ENCODE measurements around the gene RPL38. TPM values are rescaled to one million over a fixed set of nuclear protein-coding genes. Genes with fewer than 3 reads are reported as not detected.

Gene RPL38
- total and polyA plus RNA-seq, 2 donors (not counting 1 experiment from before 2014, with no cell fraction given): 722 to 1,550 TPM

DNA sequence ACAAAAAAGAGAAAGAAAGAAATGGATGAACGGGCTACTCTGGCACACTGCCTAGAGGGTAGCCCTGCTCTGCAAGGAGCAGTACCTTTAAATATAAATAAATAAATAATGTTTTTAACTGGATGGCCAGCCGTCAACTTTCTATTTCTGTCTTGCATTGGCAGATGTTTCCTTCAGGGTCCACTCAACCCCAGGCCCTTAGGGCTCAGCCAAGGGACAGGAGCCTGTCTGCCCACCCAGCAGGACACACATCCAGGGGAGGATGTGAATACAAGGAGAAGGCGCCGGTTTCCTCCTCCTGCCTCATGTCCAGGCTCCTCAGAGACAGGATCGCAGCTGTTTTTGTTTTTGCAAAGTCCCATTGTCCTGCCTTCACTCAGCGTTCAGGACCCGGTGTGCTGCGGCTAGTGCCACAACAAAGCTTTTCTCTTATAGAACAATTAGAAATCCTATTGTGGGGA lies 32.5 kb downstream of the RPL38 start:
- WGBS (ENCODE audit: insufficient coverage): 92% methylated on average over 2 of the region's 8 CpGs
- Histone ChIP-seq H3K27me3 (replicated peaks in 1 of 4; ENCODE audit: control extremely low read depth in 1 of 4, control insufficient read depth in 3 of 4, insufficient read depth in 4 of 4, low read length in 3 of 4) (no peaks in the 10 kb centered on the region), H4K20me1 (ENCODE audit: control insufficient read depth, insufficient read depth, low read length, poor library complexity, severe bottlenecking) (no peaks in the 10 kb centered on the region), H3K4me1 (ENCODE audit: control insufficient read depth in 2 of 2, insufficient read depth in 2 of 2, low read length in 2 of 2) (peaks cover 12 to 17% of the 10 kb centered on the region in 2 donors), H3K4me3 (ENCODE audit: control extremely low read depth in 1 of 5, extremely low read depth in 1 of 5, insufficient read depth in 1 of 5, low read depth in 2 of 5, low read length in 4 of 5) (no peak overlapping the region), H3K36me3 (replicated peaks in 1 of 2; ENCODE audit: control extremely low read depth in 1 of 2, control insufficient read depth in 1 of 2, extremely low read depth in 1 of 2, insufficient read depth in 2 of 2, low read length in 1 of 2) (no peaks in the 10 kb centered on the region), H3K9ac (ENCODE audit: low read length) (no peak overlapping the region), H3K4me2 (replicated peaks; ENCODE audit: low read depth, low read length, poor library complexity, severe bottlenecking) (no peak overlapping the region), H3K79me2 (ENCODE audit: control insufficient read depth, insufficient read depth, low read length) (no peaks in the 10 kb centered on the region), H3K9me3 (ENCODE audit: control extremely low read depth in 1 of 3, control insufficient read depth in 2 of 3, insufficient read depth in 1 of 3, low read length in 2 of 3) (no peaks in the 10 kb centered on the region), H3K27ac (ENCODE audit: low read length in 2 of 2) (no peak overlapping the region), H2AFZ (ENCODE audit: insufficient read depth, low read depth, low read length, poor library complexity, severe bottlenecking) (no peak overlapping the region)
- TF ChIP-seq, protein P1, sequence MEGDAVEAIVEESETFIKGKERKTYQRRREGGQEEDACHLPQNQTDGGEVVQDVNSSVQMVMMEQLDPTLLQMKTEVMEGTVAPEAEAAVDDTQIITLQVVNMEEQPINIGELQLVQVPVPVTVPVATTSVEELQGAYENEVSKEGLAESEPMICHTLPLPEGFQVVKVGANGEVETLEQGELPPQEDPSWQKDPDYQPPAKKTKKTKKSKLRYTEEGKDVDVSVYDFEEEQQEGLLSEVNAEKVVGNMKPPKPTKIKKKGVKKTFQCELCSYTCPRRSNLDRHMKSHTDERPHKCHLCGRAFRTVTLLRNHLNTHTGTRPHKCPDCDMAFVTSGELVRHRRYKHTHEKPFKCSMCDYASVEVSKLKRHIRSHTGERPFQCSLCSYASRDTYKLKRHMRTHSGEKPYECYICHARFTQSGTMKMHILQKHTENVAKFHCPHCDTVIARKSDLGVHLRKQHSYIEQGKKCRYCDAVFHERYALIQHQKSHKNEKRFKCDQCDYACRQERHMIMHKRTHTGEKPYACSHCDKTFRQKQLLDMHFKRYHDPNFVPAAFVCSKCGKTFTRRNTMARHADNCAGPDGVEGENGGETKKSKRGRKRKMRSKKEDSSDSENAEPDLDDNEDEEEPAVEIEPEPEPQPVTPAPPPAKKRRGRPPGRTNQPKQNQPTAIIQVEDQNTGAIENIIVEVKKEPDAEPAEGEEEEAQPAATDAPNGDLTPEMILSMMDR (IDR thresholded peaks at IDR 0.05): no peak
- TF ChIP-seq EZH2 (IDR thresholded peaks at IDR 0.05; ENCODE audit: borderline replicate concordance, insufficient read depth, low read depth, low read length, poor library complexity, severe bottlenecking): no peak
- H3K4me1 Mint-ChIP-seq: peaks cover 15% of the 10 kb centered on the region
- intact Hi-C loops (cut with micrococcal nuclease): loop anchor here (2.0 kb wide), 1 partner anchor 23 kb away; the partner anchor contains the start of gene TTYH2
- no peak for DNase-seq
- ChIA-PET POLR2A (no interaction called here), CTCF (no interaction called here)
- H3K27ac Mint-ChIP-seq: no peak overlapping the region
- no peaks in the 10 kb centered on the region for H3K9me3 Mint-ChIP-seq (ENCODE audit: insufficient read depth)
- ATAC-seq (ENCODE audit: low read depth): no peak
- no peak overlapping the region for H3K4me3 Mint-ChIP-seq
- H3K27me3 Mint-ChIP-seq: no peaks in the 10 kb centered on the region

GRCh38 chr17:74237321-74237720 lies 33.8 kb downstream of the RPL38 start:
- WGBS (ENCODE audit: insufficient coverage): 96% methylated on average over 10 of the region's 12 CpGs
- ChIA-PET CTCF (no interaction called here), POLR2A (no interaction called here)
- no peak for TF ChIP-seq EZH2 (IDR thresholded peaks at IDR 0.05; ENCODE audit: borderline replicate concordance, insufficient read depth, low read depth, low read length, poor library complexity, severe bottlenecking)
- TF ChIP-seq, protein P1 (IDR thresholded peaks at IDR 0.05): no peak
- no peak overlapping the region for H3K27ac ChIP-seq (ENCODE audit: low read length in 2 of 2)
- peaks cover 12 to 17% of the 10 kb centered on the region in 2 donors for H3K4me1 ChIP-seq (ENCODE audit: control insufficient read depth in 2 of 2, insufficient read depth in 2 of 2, low read length in 2 of 2)
- no peaks in the 10 kb centered on the region for H3K27me3 ChIP-seq (replicated peaks in 1 of 4; ENCODE audit: control extremely low read depth in 1 of 4, control insufficient read depth in 3 of 4, insufficient read depth in 4 of 4, low read length in 3 of 4)
- no peak overlapping the region for H2AFZ ChIP-seq (ENCODE audit: insufficient read depth, low read depth, low read length, poor library complexity, severe bottlenecking)
- no peaks in the 10 kb centered on the region for H4K20me1 ChIP-seq (ENCODE audit: control insufficient read depth, insufficient read depth, low read length, poor library complexity, severe bottlenecking)
- DNase-seq: no peak
- no peaks in the 10 kb centered on the region for H3K79me2 ChIP-seq (ENCODE audit: control insufficient read depth, insufficient read depth, low read length)
- no peaks in the 10 kb centered on the region for H3K36me3 ChIP-seq (replicated peaks in 1 of 2; ENCODE audit: control extremely low read depth in 1 of 2, control insufficient read depth in 1 of 2, extremely low read depth in 1 of 2, insufficient read depth in 2 of 2, low read length in 1 of 2)
- H3K9ac ChIP-seq (ENCODE audit: low read length): no peak overlapping the region
- no peak overlapping the region for H3K4me2 ChIP-seq (replicated peaks; ENCODE audit: low read depth, low read length, poor library complexity, severe bottlenecking)
- H3K9me3 ChIP-seq (ENCODE audit: control extremely low read depth in 1 of 3, control insufficient read depth in 2 of 3, insufficient read depth in 1 of 3, low read length in 2 of 3): no peaks in the 10 kb centered on the region
- Mint-ChIP-seq H3K27me3 (no peaks in the 10 kb centered on the region), H3K4me3 (no peak overlapping the region), H3K9me3 (ENCODE audit: insufficient read depth) (no peaks in the 10 kb centered on the region), H3K4me1 (peaks cover 15% of the 10 kb centered on the region), H3K27ac (no peak overlapping the region)
- no peak for ATAC-seq (ENCODE audit: low read depth)
- intact Hi-C loops (cut with micrococcal nuclease): no loop called here
- no peak overlapping the region for H3K4me3 ChIP-seq (ENCODE audit: control extremely low read depth in 1 of 5, extremely low read depth in 1 of 5, insufficient read depth in 1 of 5, low read depth in 2 of 5, low read length in 4 of 5)
